Calu3 (cell line): Measurements from ENCODE around the gene GNG8. TPM values are rescaled to one million over a fixed set of nuclear protein-coding genes. Genes with fewer than 3 reads are reported as not detected.
A peak's percentile ranks its signal among the peaks of the same experiment; 100 is the strongest.

Experiments used
- BruUV-seq: library from RNA; stranded (reverse); fragments of 400-500 nt; replicated peaks from 2 replicates; lab custom pipeline; 2021; lab: Mats Ljungman, UMichigan
- CTCF ChIA-PET: fragments of 300-600 bp; sonication (Branson Sonifier 250); formaldehyde crosslinking; loops from one replicate; lab custom pipeline; 2022; ENCODE audit warnings: antibody characterized with exemption; lab: Charles Lee
- DNase-seq: peaks from one replicate; pipeline ENCODE4 v3.0.0; 2022
- H3K27ac Mint-ChIP-seq: one replicate; pipeline ENCODE4 v1.8.0; 2022; ENCODE audit warnings: mixed read lengths; ENCODE audit not compliant: unreplicated experiment
- H3K27me3 Mint-ChIP-seq: one replicate; pipeline ENCODE4 v1.8.0; 2022; ENCODE audit warnings: mixed read lengths; ENCODE audit not compliant: unreplicated experiment
- H3K36me3 Mint-ChIP-seq: one replicate; pipeline ENCODE4 v1.8.0; 2022; ENCODE audit warnings: mild to moderate bottlenecking, moderate library complexity, mixed read lengths; ENCODE audit not compliant: insufficient read depth, unreplicated experiment
- H3K4me1 Mint-ChIP-seq: one replicate; pipeline ENCODE4 v1.8.0; 2022; ENCODE audit warnings: mild to moderate bottlenecking, low read depth, mixed read lengths; ENCODE audit not compliant: unreplicated experiment
- H3K4me3 Mint-ChIP-seq: one replicate; pipeline ENCODE4 v1.8.0; 2022; ENCODE audit warnings: mild to moderate bottlenecking, low read depth, moderate library complexity, mixed read lengths; ENCODE audit not compliant: unreplicated experiment
- H3K9me3 Mint-ChIP-seq: one replicate; pipeline ENCODE4 v1.8.0; 2022; ENCODE audit warnings: low read depth, mixed read lengths; ENCODE audit not compliant: unreplicated experiment
- CTCF ChIP-seq: fragments of 200-600 bp; IDR thresholded peaks from one replicate; pipeline ENCODE4 v1.8.0; 2022; ENCODE audit warnings: antibody characterized with exemption; ENCODE audit not compliant: unreplicated experiment
- intact Hi-C: fragments of 100-400 bp; cut with micrococcal nuclease; formaldehyde crosslinking; loops from one replicate; pipeline ENCODE4 v1.10.0; 2022; ENCODE audit not compliant: unreplicated experiment
- total RNA-seq: library from RNA; stranded (reverse); gene quantifications from 2 replicates; pipeline ENCODE4 v1.2.3, GENCODE V29; 2022

Gene GNG8
- total RNA-seq, 1 experiment from 2014 or later: not detected

GRCh38 chr19:46659151-46660007 lies 23.4 kb upstream of the GNG8 start:
- DNase-seq: no peak
- no peaks in the 10 kb centered on the region for H3K9me3 Mint-ChIP-seq
- BruUV-seq: no TSS peak
- peak overlapping the region; percentile 34 for H3K4me3 Mint-ChIP-seq
- CTCF ChIA-PET: interaction anchor here (0.5 to 0.6 kb wide), 2 partner anchors 45 to 636 kb away, joined by 3 to 4 read pairs; no protein-coding TSS in a partner anchor
- no peak overlapping the region for H3K27ac Mint-ChIP-seq
- peaks cover 17% of the 10 kb centered on the region for H3K36me3 Mint-ChIP-seq
- peaks cover 76% of the 10 kb centered on the region for H3K27me3 Mint-ChIP-seq
- TF ChIP-seq CTCF: no peak
- intact Hi-C loops: loop anchor here (5.0 kb wide), 1 partner anchor 132 kb away; no protein-coding TSS in a partner anchor
- H3K4me1 Mint-ChIP-seq: peaks cover 9% of the 10 kb centered on the region

DNA sequence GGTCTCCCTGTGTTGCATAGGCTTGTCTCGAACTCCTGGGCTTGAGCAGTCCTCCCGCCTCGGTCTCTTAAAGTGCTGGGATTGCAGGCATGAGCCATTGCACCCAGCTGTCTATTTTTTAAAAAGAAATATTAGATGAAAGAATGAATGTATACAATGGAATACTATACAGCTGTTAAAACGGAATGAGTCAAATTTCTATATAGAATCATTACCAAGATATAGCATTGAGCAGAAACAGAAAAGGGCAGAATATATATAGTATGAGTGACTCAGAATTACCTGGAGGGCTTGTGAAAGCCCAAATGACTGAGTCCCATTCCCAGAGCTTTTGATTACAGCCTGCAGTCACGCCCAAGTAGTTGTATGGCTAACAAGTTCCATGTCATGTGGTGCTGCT lies 20.5 kb upstream of the GNG8 start:
- CTCF ChIA-PET: interaction anchor here (0.6 kb wide), 1 partner anchor 1424 kb away, joined by 4 read pairs; no protein-coding TSS in a partner anchor
- peaks cover 9% of the 10 kb centered on the region for H3K4me1 Mint-ChIP-seq
- DNase-seq: no peak
- H3K36me3 Mint-ChIP-seq: peaks cover 10% of the 10 kb centered on the region
- H3K27me3 Mint-ChIP-seq: peaks cover 83% of the 10 kb centered on the region
- TF ChIP-seq CTCF: no peak
- no TSS peak for BruUV-seq
- H3K27ac Mint-ChIP-seq: no peak overlapping the region
- intact Hi-C loops: no loop called here
- no peaks in the 10 kb centered on the region for H3K9me3 Mint-ChIP-seq
- H3K4me3 Mint-ChIP-seq: no peak overlapping the region

DNA sequence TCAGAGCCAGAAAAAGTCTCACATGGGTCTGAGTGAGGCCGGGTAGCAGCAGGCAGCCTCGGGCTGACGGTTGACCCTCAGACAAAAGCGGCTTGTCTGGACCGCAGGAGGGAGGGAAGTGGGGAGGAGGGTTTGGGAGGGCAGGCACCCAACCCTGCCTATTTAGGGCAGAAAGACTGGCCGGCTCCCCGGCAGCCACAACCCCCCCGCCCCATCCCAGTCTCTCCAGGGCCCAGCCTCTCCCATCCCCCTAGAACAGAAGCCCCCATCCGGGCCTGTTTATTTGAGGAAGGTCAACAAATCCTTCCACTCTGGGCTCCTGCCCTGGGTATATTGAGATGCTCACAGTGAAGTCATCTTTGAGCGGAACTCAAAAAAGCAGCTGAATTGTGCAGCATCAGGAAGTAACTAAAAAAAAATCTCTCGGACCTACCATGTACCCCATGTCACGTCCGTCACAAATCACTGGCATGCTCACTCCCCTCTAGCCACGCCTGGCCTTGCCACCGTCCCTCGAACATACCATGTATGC lies 18.7 kb upstream of the GNG8 start:
- CTCF ChIA-PET: no interaction called here
- Mint-ChIP-seq H3K27ac (no peak overlapping the region), H3K9me3 (no peaks in the 10 kb centered on the region), H3K27me3 (peaks cover 86% of the 10 kb centered on the region), H3K4me3 (no peak overlapping the region), H3K36me3 (peaks cover 4% of the 10 kb centered on the region), H3K4me1 (peaks cover 4% of the 10 kb centered on the region)
- no peak for TF ChIP-seq CTCF
- intact Hi-C loops: no loop called here
- no TSS peak for BruUV-seq
- no peak for DNase-seq

DNA sequence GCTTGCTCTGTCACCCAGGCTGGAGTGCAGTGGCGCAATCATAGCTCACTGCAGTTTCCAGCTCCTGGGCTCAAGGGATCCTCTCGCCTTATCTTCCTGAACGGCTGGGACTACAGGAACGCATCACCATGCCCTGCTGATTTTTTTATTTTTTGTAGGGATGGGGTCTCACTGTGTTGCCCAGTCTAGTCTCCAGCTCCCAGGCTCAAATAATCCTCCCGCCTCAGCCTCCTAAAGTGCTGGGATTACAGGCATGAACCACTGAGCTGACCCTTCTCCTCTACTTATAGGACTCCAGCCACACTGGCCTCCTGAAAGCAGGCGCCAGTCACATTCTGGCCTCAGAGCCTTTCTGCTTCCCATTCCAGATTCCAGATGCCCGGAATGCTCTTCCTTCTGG lies 14.4 kb upstream of the GNG8 start:
- no peak for DNase-seq
- intact Hi-C loops: no loop called here
- H3K9me3 Mint-ChIP-seq: no peaks in the 10 kb centered on the region
- H3K4me3 Mint-ChIP-seq: no peak overlapping the region
- TF ChIP-seq CTCF: no peak
- no TSS peak for BruUV-seq
- H3K36me3 Mint-ChIP-seq: no peaks in the 10 kb centered on the region
- CTCF ChIA-PET: interaction anchor here (1.9 kb wide), 1 partner anchor 11 kb away, joined by 5 read pairs; the partner anchor contains the start of gene DACT3
- H3K4me1 Mint-ChIP-seq: no peaks in the 10 kb centered on the region
- H3K27me3 Mint-ChIP-seq: peaks cover 81% of the 10 kb centered on the region
- H3K27ac Mint-ChIP-seq: no peak overlapping the region
